Activated CD8-positive, alpha-beta T cell treated with anti-CD3 and anti-CD28 coated beads, Interleukin-2, amount 10 ng/mL, durations not matched to agents 7 days and 5 days (primary cell): ENCODE data around the gene SLC7A14. TPM values are rescaled to one million over a fixed set of nuclear protein-coding genes. Genes with fewer than 3 reads are reported as not detected.

Source experiments
- ATAC-seq: fragments of 150-1000 bp; cut with Tn5 transposase; one replicate; pipeline ENCODE4 v1.10.0; 2021; ENCODE audit warnings: moderate library complexity
- CTCF ChIA-PET: fragments of 350-600 bp; sonication (Branson Sonifier 250); formaldehyde crosslinking; loops from one replicate; lab custom pipeline; 2021; ENCODE audit warnings: antibody characterized with exemption; lab: Charles Lee
- POLR2A ChIA-PET: fragments of 350-600 bp; sonication (Branson Sonifier 250); formaldehyde crosslinking; loops from one replicate; lab custom pipeline; 2021; ENCODE audit warnings: antibody characterized with exemption; lab: Charles Lee
- DNase-seq: peaks from one replicate; pipeline ENCODE4 v3.0.0-alpha.2; 2020
- H3K27ac Mint-ChIP-seq: one replicate; pipeline ENCODE4 v1.8.0; 2021; ENCODE audit warnings: mild to moderate bottlenecking, mixed read lengths
- H3K27me3 Mint-ChIP-seq: one replicate; pipeline ENCODE4 v1.8.0; 2021; ENCODE audit warnings: low read depth, mixed read lengths
- H3K36me3 Mint-ChIP-seq: one replicate; pipeline ENCODE4 v1.8.0; 2021; ENCODE audit warnings: low read depth, mixed read lengths
- H3K4me1 Mint-ChIP-seq: one replicate; pipeline ENCODE4 v1.8.0; 2021; ENCODE audit warnings: low read depth, mixed read lengths
- H3K4me3 Mint-ChIP-seq: one replicate; pipeline ENCODE4 v1.8.0; 2021; ENCODE audit warnings: mild to moderate bottlenecking, mixed read lengths
- H3K9me3 Mint-ChIP-seq: one replicate; pipeline ENCODE4 v1.8.0; 2022; ENCODE audit warnings: mixed read lengths; ENCODE audit not compliant: insufficient read depth
- total RNA-seq, 2 experiments: library from RNA; stranded (reverse); gene quantifications; one replicate each; pipeline ENCODE4 v1.2.3, GENCODE V29; 2021

SLC7A14 gene
- total RNA-seq, 2 experiments from 2014 or later, result not detected

DNA sequence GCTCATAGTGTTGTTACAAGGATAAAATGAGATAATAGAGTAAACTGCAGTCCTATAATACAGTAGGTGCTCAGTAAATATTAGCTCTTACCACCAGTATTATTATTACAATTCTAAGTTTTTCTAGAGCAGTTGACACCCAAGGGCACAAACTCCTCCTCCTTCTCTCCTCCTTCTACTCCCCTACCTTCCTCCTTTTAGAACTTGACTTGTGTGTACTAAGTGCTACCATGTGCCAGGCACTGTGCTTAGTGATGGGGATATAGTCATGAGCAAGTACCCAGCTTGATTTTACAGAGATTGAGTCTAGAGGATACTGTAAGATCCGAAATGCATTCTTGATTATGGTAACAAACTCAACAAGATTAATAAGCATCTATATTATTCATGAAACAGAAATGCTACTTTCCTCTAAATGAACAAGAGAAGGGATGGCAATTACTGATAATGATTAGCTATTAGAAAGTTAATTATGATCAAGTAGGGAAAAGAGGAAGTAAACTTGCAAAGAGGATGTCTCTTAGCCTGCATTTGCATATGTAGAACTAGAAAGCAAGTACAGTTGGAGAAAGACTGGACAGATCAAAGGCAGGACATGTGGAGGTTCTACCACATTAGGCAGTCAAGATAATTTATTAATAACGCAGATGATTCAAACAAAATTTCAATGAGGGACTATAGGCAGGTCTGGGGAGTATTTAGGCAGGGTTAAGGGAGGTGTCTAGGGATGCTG lies 94.9 kb downstream of the SLC7A14 start:
- Mint-ChIP-seq H3K27me3 (peaks cover 11% of the 10 kb centered on the region), H3K4me3 (no peak overlapping the region), H3K9me3 (no peaks in the 10 kb centered on the region), H3K4me1 (no peaks in the 10 kb centered on the region), H3K36me3 (no peaks in the 10 kb centered on the region), H3K27ac (no peak overlapping the region)
- DNase-seq (no peak), ATAC-seq (no peak)
- POLR2A ChIA-PET, result no interaction called here
- CTCF ChIA-PET, result no interaction called here

DNA sequence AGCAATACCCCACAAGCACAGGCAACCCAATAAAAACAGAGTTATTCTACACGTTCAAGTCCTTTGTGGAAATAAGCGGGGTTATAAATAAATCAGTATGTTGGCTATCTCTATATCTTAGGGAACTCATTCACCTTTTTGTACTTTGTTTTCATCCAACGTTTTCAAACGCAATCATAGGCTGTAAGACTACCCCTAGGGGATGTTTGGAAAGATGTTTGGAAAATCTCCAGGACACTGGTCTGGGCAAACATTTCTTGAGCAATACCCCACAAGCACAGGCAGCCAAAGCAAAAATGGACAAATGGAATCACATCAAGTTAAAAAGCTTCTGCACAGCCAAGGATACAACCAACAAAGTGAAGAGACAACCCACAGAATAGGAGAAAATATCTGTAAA lies 97.1 kb downstream of the SLC7A14 start:
- POLR2A ChIA-PET, result no interaction called here
- Mint-ChIP-seq H3K4me1 (no peaks in the 10 kb centered on the region), H3K27ac (no peak overlapping the region), H3K9me3 (no peaks in the 10 kb centered on the region), H3K36me3 (no peaks in the 10 kb centered on the region), H3K27me3 (peaks cover 12% of the 10 kb centered on the region), H3K4me3 (no peak overlapping the region)
- CTCF ChIA-PET, result no interaction called here
- DNase-seq (no peak), ATAC-seq (no peak)

DNA sequence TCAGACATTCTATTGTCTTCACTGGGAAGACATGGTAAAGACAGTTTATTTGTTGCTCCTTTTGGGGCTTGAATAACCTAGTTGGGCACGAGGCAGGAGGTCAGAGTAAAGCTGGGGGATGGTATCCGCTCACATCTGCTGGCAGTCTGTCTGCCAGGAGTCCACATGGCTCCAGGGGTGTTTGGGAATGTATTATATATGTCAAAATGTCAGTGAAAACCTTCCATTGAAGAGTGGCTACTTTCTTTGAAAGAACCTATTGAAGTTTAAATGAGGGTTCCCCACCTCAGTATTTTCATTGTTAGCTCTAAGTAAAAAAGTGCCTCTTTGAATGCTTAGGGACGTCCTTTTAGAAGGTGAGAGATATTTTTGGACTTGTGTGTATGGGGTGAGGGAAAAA lies 98.8 kb downstream of the SLC7A14 start:
- POLR2A ChIA-PET, result interaction anchor here (0.5 kb wide), 1 partner anchor 299 kb away, joined by 3 read pairs; no protein-coding TSS in a partner anchor
- no peak overlapping the region for H3K4me3 Mint-ChIP-seq
- ATAC-seq, result no peak
- H3K27ac Mint-ChIP-seq, result no peak overlapping the region
- no peaks in the 10 kb centered on the region for H3K9me3 Mint-ChIP-seq
- no peaks in the 10 kb centered on the region for H3K36me3 Mint-ChIP-seq
- no peaks in the 10 kb centered on the region for H3K4me1 Mint-ChIP-seq
- peaks cover 12% of the 10 kb centered on the region for H3K27me3 Mint-ChIP-seq
- CTCF ChIA-PET, result no interaction called here
- DNase-seq, result no peak

DNA sequence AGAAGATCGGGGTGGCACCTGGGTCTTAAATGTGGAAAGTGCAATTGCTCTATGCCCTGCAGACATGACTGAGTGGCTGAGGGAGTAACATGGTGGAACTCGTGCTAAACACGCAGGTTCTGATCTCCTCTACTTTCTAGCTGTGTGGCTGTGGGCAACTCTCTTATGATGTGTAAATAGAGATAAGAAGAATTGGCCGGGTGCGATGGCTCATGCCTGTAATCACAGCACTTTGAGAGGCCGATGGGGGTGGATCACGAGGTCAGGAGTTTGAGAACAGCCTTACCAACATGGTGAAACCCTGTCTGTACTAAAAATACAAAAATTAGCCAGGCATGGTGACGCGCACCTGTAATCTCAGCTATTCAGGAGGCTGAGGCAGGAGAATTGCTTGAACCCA lies 99.5 kb downstream of the SLC7A14 start:
- ChIA-PET CTCF (interaction anchor here (1.0 kb wide), 1 partner anchor 73 kb away, joined by 3 read pairs; no protein-coding TSS in a partner anchor), POLR2A (no interaction called here)
- no peaks in the 10 kb centered on the region for H3K9me3 Mint-ChIP-seq

DNA sequence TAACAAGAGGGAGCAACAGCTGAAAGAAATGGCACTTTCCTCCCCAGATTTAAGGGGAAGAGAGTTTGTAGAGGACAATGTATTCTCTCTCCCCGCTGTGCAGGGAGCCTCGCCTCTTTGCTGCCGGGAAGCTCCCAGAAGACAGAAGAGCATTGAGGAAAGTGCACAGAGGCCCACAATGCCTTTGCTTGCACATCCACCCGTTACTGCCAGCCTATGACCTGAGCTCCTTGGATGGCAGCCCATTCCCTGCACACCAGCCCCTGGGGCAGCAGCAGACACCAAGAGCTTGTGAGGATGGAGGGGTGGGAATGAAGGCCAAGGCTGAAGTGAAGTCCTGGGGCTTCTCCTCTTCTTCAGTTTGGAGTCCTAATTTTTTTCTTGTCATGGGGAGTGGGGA lies 100.2 kb downstream of the SLC7A14 start:
- POLR2A ChIA-PET, result no interaction called here
- no peak for DNase-seq
- Mint-ChIP-seq H3K27ac (no peak overlapping the region), H3K9me3 (no peaks in the 10 kb centered on the region), H3K27me3 (peaks cover 12% of the 10 kb centered on the region), H3K36me3 (no peaks in the 10 kb centered on the region), H3K4me3 (no peak overlapping the region), H3K4me1 (no peaks in the 10 kb centered on the region)
- no peak for ATAC-seq
- CTCF ChIA-PET, result interaction anchor here (1.0 kb wide), 1 partner anchor 72 kb away, joined by 3 read pairs; no protein-coding TSS in a partner anchor

More for the DNA sequence above, 99.5 kb downstream of the SLC7A14 start:
- DNase-seq, result no peak
- no peak overlapping the region for H3K27ac Mint-ChIP-seq
- H3K36me3 Mint-ChIP-seq, result no peaks in the 10 kb centered on the region
- H3K27me3 Mint-ChIP-seq, result peaks cover 12% of the 10 kb centered on the region
- H3K4me3 Mint-ChIP-seq, result no peak overlapping the region
- no peak for ATAC-seq
- H3K4me1 Mint-ChIP-seq, result no peaks in the 10 kb centered on the region

DNA sequence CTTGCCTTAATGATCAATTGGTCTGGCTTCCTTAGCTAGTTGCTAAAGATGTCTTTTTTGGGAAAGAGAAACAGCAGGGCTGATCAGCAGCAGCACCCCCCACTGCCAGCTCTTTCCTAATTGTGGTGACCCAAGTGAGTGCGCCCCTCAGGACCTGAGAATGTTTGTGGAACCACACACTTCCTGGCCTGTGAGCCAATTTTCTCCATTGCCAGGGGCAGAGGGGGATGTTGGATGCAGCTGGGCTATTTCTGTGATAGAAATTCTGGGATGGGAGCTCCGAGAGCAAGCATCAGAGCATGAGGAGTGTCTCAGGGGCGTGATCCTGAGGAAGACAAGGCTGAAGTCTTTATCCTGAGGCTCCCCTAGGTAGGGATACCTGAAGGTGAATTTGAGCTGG lies 100.6 kb downstream of the SLC7A14 start:
- POLR2A ChIA-PET, result no interaction called here
- Mint-ChIP-seq H3K9me3 (no peaks in the 10 kb centered on the region), H3K27me3 (peaks cover 12% of the 10 kb centered on the region), H3K27ac (no peak overlapping the region), H3K4me3 (no peak overlapping the region), H3K36me3 (no peaks in the 10 kb centered on the region), H3K4me1 (no peaks in the 10 kb centered on the region)
- CTCF ChIA-PET, result interaction anchor here (1.0 kb wide), 1 partner anchor 71 kb away, joined by 3 read pairs; no protein-coding TSS in a partner anchor
- no peak for DNase-seq
- ATAC-seq, result no peak

DNA sequence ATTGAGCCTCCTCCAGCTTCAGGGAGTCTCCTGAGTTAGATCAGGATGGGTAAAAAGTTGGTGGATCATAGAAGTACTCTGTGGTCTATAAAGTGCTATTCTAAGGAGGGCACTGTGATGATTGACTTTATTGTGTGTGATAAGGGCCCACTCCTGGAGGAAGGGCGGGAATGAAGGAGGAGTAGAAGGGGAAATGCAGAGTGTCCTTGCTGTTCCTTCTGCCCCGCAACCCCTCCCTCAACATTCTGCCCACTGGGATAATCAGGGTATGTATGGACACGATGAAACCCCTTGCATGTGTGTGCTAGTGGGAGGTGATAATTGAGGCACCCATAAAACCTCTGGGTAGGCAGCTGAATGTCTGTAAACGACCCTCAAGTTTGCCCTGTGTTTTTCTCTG lies 101.0 kb downstream of the SLC7A14 start:
- no peak for DNase-seq
- Mint-ChIP-seq H3K27me3 (peaks cover 12% of the 10 kb centered on the region), H3K9me3 (no peaks in the 10 kb centered on the region), H3K4me1 (peaks cover 3% of the 10 kb centered on the region), H3K36me3 (no peaks in the 10 kb centered on the region), H3K4me3 (no peak overlapping the region), H3K27ac (no peak overlapping the region)
- no peak for ATAC-seq
- POLR2A ChIA-PET, result no interaction called here
- CTCF ChIA-PET, result no interaction called here

DNA sequence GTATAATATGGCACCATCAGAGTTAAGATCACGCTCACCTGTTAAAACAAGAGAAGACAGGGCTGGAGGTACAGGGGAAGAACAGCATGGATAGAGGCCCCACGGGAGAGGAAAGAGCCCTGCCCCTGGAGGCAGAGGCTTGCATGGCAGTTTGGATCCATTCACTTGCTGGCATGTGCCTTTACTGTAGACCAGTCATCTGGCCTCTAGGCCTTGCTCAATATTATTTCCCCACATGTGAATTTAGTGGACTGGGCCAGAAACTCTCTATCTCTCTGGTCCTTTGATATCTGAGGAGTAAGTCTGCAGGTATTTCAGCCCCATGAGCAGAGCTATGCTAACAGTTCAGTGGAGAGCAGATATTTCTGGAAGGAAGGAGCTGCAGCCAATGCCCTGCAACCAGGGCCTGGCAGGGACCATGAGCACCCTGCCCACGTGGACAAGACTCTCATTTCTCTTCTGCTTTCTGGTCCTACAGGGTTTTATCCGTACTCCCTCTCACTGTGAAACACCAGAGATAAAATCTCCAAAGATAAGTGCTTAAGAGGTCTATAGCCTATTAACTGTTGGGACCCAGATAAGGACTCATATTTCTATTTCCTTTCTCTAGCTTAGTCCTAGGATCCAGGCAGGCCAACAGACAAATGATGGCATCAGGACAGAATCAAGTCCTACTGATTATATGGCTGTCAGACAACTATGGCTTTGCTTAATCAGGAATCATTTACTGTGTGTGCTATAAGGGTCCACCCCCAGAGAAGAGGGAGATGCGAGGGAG lies 102.2 kb downstream of the SLC7A14 start:
- POLR2A ChIA-PET, result no interaction called here
- no peak overlapping the region for H3K4me3 Mint-ChIP-seq
- ATAC-seq (no peak), DNase-seq (no peak)
- H3K27me3 Mint-ChIP-seq, result peaks cover 12% of the 10 kb centered on the region
- CTCF ChIA-PET, result no interaction called here
- no peak overlapping the region for H3K27ac Mint-ChIP-seq
- no peaks in the 10 kb centered on the region for H3K36me3 Mint-ChIP-seq
- H3K9me3 Mint-ChIP-seq, result no peaks in the 10 kb centered on the region
- peaks cover 3% of the 10 kb centered on the region for H3K4me1 Mint-ChIP-seq

DNA sequence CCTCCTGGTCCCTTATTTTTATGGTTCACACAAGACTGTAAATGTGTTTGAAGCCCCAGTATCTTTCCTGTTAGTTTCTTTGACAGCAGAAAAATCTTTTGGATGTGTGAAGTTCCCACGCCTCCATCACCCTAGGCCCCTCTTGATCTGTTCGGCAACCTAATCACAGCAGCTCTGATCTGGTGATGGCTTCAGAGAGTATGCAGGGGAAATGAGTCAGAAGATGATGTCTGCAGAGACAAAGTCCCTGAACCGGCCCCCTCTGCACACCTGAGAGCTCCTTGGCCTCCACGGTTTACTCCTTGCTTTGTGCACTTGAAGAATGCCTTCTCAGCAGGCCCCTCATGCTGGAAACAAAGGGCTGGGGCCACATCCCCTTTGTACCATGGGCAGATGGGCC lies 103.7 kb downstream of the SLC7A14 start:
- H3K36me3 Mint-ChIP-seq, result no peaks in the 10 kb centered on the region
- no peak overlapping the region for H3K4me3 Mint-ChIP-seq
- H3K9me3 Mint-ChIP-seq, result no peaks in the 10 kb centered on the region
- ChIA-PET CTCF (no interaction called here), POLR2A (no interaction called here)
- DNase-seq (no peak), ATAC-seq (no peak)
- H3K27me3 Mint-ChIP-seq, result peaks cover 8% of the 10 kb centered on the region
- H3K27ac Mint-ChIP-seq, result no peak overlapping the region
- peaks cover 3% of the 10 kb centered on the region for H3K4me1 Mint-ChIP-seq

DNA sequence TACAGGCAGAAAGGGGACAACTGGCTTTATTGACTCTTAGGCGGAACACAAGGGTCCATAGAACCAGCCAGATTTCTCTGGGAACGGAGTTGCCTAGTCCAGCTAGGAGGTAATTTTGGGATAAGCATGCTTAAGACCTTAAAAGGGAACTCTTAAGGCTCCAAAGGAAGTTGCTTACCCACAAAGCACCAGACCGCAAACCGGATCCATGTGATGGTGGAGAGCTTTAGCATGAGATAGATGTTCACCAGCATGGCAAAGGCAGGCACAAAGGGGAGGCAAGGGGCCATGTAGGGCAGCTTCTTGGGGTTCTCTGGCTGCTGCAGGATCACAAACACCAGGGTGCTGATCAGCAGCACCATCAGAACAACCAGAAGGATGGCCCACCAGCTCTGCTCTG lies 105.8 kb downstream of the SLC7A14 start:
- ATAC-seq, result no peak
- no peak for DNase-seq
- no peaks in the 10 kb centered on the region for H3K9me3 Mint-ChIP-seq
- no peak overlapping the region for H3K4me3 Mint-ChIP-seq
- CTCF ChIA-PET, result no interaction called here
- no peak overlapping the region for H3K27ac Mint-ChIP-seq
- POLR2A ChIA-PET, result no interaction called here
- H3K36me3 Mint-ChIP-seq, result no peaks in the 10 kb centered on the region
- peaks cover 3% of the 10 kb centered on the region for H3K4me1 Mint-ChIP-seq
- H3K27me3 Mint-ChIP-seq, result no peaks in the 10 kb centered on the region

DNA sequence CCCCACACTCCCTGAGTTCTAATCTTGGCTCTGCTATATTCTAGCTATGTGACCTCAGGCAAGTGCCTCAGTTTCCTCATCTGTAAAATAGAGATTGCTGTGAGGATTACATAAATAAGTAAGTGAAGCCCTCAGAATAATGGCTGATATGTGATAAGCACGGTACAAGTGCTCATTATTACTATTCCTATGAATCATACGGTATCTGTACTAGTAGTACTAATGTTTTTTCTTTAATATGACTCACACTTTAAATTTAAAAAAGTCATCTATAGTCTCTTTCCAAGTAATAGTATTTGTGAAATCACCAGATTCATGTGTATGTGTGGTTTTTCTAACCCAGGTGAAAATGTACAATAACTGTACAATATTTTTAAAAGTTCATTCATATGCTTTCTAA lies 108.5 kb downstream of the SLC7A14 start:
- no peak for DNase-seq
- ATAC-seq, result no peak
- Mint-ChIP-seq H3K9me3 (no peaks in the 10 kb centered on the region), H3K27me3 (peaks cover 6% of the 10 kb centered on the region), H3K4me3 (no peak overlapping the region), H3K4me1 (peaks cover 3% of the 10 kb centered on the region), H3K36me3 (no peaks in the 10 kb centered on the region), H3K27ac (no peak overlapping the region)
- CTCF ChIA-PET, result no interaction called here
- POLR2A ChIA-PET, result no interaction called here

DNA sequence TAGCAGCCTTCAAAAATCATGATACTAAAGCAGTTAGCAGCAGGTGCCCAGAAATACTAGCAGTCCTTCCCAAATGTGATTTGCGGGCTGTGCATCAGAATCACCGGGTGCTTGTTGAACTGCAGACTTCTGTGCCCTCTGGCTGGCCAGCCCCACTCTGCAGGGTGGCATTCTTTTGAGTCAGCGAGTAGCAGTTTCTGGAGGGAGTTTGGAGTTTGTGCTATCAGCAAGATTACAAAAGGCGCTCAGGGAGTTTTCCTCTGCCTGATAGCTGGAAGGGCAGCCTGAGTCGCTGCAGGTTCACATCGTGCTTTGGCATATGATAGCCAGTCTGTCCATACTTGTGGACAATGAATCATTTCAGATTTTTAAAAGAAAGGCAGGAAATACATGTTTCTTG lies 109.6 kb downstream of the SLC7A14 start:
- POLR2A ChIA-PET, result no interaction called here
- Mint-ChIP-seq H3K36me3 (no peaks in the 10 kb centered on the region), H3K4me1 (peaks cover 3% of the 10 kb centered on the region), H3K27ac (no peak overlapping the region), H3K27me3 (peaks cover 6% of the 10 kb centered on the region), H3K9me3 (no peaks in the 10 kb centered on the region), H3K4me3 (no peak overlapping the region)
- ATAC-seq (no peak), DNase-seq (no peak)
- CTCF ChIA-PET, result no interaction called here
